Activated naive CD8-positive, alpha-beta T cell treated with anti-CD3 and anti-CD28 coated beads, Interleukin-2, amount 50 U/mL, for 24 hours (primary cell): Measurements from ENCODE around the gene SLC16A10.
A peak's percentile ranks its signal among the peaks of the same experiment; 100 is the strongest.
"Not testable (repeated sequence)": the region's sequence is repeated elsewhere in the genome, so short reads cannot be mapped to it uniquely, and the experiment has no call there.

Experiments
- ATAC-seq: fragments of 150-1000 bp; cut with Tn5 transposase; one replicate; pipeline ENCODE4 v1.10.0; 2021
- DNase-seq: peaks from one replicate; pipeline ENCODE4 v3.0.0; 2021
- H3K27ac Mint-ChIP-seq: one replicate; pipeline ENCODE4 v1.8.0; 2021; ENCODE audit warnings: mild to moderate bottlenecking, mixed read lengths
- H3K27me3 Mint-ChIP-seq: one replicate; pipeline ENCODE4 v1.8.0; 2021; ENCODE audit warnings: mixed read lengths
- H3K36me3 Mint-ChIP-seq: one replicate; pipeline ENCODE4 v1.8.0; 2021; ENCODE audit warnings: low read depth, mixed read lengths
- H3K4me1 Mint-ChIP-seq: one replicate; pipeline ENCODE4 v1.8.0; 2021; ENCODE audit warnings: mixed read lengths
- H3K4me3 Mint-ChIP-seq: one replicate; pipeline ENCODE4 v1.8.0; 2021; ENCODE audit warnings: mild to moderate bottlenecking, moderate library complexity, mixed read lengths
- H3K9me3 Mint-ChIP-seq: one replicate; pipeline ENCODE4 v1.8.0; 2021; ENCODE audit warnings: mixed read lengths

The SLC16A10 gene

DNA sequence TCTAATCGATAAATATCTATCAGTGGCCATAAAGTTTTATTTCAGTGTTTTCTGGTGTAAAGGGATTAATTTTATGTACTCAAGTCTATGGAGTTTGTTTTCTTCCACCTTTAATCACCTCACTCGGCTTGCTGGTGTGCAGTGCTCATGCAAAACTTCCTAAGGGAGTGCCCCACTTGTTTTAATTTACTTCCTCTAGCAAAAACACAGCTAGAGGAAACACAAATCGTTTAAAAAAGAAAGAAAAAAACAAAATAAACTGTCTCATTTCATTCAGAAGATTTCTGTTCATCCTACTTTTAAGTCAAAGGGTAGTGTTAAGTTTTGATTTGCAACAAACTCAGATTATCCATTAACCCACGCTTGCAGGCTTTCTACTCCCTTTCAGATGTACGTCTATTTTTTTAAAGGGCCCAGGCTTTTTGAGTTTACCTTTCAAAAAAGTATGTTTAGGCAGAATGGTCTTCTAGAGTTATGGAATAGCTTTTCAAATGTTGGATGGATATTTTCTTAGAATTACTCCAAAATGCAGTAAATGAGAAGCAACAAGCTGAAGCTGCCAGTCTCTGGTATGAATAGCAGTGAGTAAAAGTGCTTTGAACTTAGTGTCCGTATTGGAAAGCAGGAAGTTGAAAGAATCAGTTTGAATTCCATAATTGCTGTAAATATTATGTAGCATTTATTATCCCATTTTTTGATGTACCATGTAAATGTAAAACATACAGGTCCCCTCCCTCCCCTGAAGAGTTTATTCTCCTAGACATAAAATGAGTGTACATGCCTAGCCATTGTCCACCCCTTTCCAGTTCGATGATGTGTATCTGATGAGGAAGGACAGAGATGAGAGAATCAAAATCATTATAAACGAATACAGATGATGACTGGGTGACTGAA, 113.3 kb downstream of the SLC16A10 start:
- H3K9me3 Mint-ChIP-seq: no peaks in the 10 kb centered on the region
- DNase-seq (no peak), ATAC-seq (no peak)
- H3K27ac Mint-ChIP-seq: no peak overlapping the region
- no peaks in the 10 kb centered on the region for H3K36me3 Mint-ChIP-seq
- no peak overlapping the region for H3K4me3 Mint-ChIP-seq
- H3K4me1 Mint-ChIP-seq: peaks cover 16% of the 10 kb centered on the region
- H3K27me3 Mint-ChIP-seq: no peaks in the 10 kb centered on the region

- no peak overlapping the region for H3K4me3 Mint-ChIP-seq
- ATAC-seq: no peak
- H3K27me3 Mint-ChIP-seq: no peaks in the 10 kb centered on the region
- no peak overlapping the region for H3K27ac Mint-ChIP-seq
- H3K36me3 Mint-ChIP-seq: no peaks in the 10 kb centered on the region
- no peaks in the 10 kb centered on the region for H3K9me3 Mint-ChIP-seq
- peaks cover 16% of the 10 kb centered on the region for H3K4me1 Mint-ChIP-seq
- no peak for DNase-seq
Measured at GRCh38 chr6:111201244-111201554, 113.9 kb downstream of the SLC16A10 start.

DNA sequence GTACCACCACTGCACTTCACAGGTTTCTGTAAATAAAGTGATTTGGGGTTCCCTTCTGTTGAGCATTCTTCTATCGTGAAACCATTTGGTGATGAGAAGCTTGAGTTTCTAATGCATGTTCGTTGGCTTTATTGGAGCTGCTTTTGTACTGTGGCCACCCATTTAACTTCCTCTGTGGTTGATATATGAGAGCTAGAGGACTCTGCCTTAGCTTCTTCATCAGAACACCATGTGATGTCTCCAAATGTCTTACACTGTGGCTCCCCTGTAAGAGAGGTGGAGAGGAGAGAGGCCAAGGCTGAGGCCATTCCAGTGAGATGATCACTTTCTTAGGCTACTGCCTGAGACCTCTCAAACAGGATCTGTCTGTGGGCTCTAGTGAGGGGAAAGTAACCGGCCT, 114.5 kb downstream of the SLC16A10 start:
- Mint-ChIP-seq H3K27me3 (no peaks in the 10 kb centered on the region), H3K4me1 (peaks cover 16% of the 10 kb centered on the region), H3K27ac (no peak overlapping the region), H3K4me3 (no peak overlapping the region), H3K9me3 (no peaks in the 10 kb centered on the region), H3K36me3 (no peaks in the 10 kb centered on the region)
- DNase-seq (no peak), ATAC-seq (no peak)

- ATAC-seq, H3K36me3 Mint-ChIP-seq, H3K27ac Mint-ChIP-seq, H3K4me3 Mint-ChIP-seq, H3K27me3 Mint-ChIP-seq, DNase-seq, H3K9me3 Mint-ChIP-seq: not testable (repeated sequence)
- peaks cover 16% of the 10 kb centered on the region for H3K4me1 Mint-ChIP-seq
Measured at GRCh38 chr6:111203539-111203938, 116.2 kb downstream of the SLC16A10 start.

GRCh38 chr6:111204305-111204704, 117.0 kb downstream of the SLC16A10 start:
- Mint-ChIP-seq H3K27me3 (no peaks in the 10 kb centered on the region), H3K4me1 (peaks cover 16% of the 10 kb centered on the region), H3K4me3 (no peak overlapping the region), H3K27ac (no peak overlapping the region), H3K36me3 (no peaks in the 10 kb centered on the region), H3K9me3 (no peaks in the 10 kb centered on the region)
- ATAC-seq (no peak), DNase-seq (no peak)

- Mint-ChIP-seq H3K36me3 (no peaks in the 10 kb centered on the region), H3K27me3 (no peaks in the 10 kb centered on the region), H3K4me3 (no peak overlapping the region), H3K9me3 (no peaks in the 10 kb centered on the region), H3K27ac (no peak overlapping the region), H3K4me1 (peaks cover 15% of the 10 kb centered on the region)
- DNase-seq: no peak
- no peak for ATAC-seq
Measured at GRCh38 chr6:111204881-111205280, 117.6 kb downstream of the SLC16A10 start.

- Mint-ChIP-seq H3K4me3 (no peak overlapping the region), H3K4me1 (peaks cover 10% of the 10 kb centered on the region), H3K9me3 (no peaks in the 10 kb centered on the region), H3K27ac (no peak overlapping the region), H3K27me3 (no peaks in the 10 kb centered on the region), H3K36me3 (no peaks in the 10 kb centered on the region)
- DNase-seq: no peak
- ATAC-seq: no peak
Measured at GRCh38 chr6:111205502-111205901, 118.2 kb downstream of the SLC16A10 start.

- no peak overlapping the region for H3K27ac Mint-ChIP-seq
- no peak for ATAC-seq
- H3K4me1 Mint-ChIP-seq: peaks cover 2% of the 10 kb centered on the region
- DNase-seq: no peak
- H3K36me3 Mint-ChIP-seq: no peaks in the 10 kb centered on the region
- no peaks in the 10 kb centered on the region for H3K9me3 Mint-ChIP-seq
- H3K27me3 Mint-ChIP-seq: no peaks in the 10 kb centered on the region
- no peak overlapping the region for H3K4me3 Mint-ChIP-seq
Measured at GRCh38 chr6:111207141-111207858, 120.0 kb downstream of the SLC16A10 start.

GRCh38 chr6:111208933-111209332, 121.6 kb downstream of the SLC16A10 start:
- no peak overlapping the region for H3K4me3 Mint-ChIP-seq
- H3K36me3 Mint-ChIP-seq: no peaks in the 10 kb centered on the region
- H3K9me3 Mint-ChIP-seq: no peaks in the 10 kb centered on the region
- no peaks in the 10 kb centered on the region for H3K27me3 Mint-ChIP-seq
- no peak overlapping the region for H3K27ac Mint-ChIP-seq
- no peak for ATAC-seq
- DNase-seq: no peak
- H3K4me1 Mint-ChIP-seq: peaks cover 2% of the 10 kb centered on the region

GRCh38 chr6:111210194-111210728, 123.0 kb downstream of the SLC16A10 start:
- H3K9me3 Mint-ChIP-seq: no peaks in the 10 kb centered on the region
- no peaks in the 10 kb centered on the region for H3K27me3 Mint-ChIP-seq
- ATAC-seq (peak; percentile 54), DNase-seq (no peak)
- H3K4me3 Mint-ChIP-seq: no peak overlapping the region
- H3K27ac Mint-ChIP-seq: no peak overlapping the region
- H3K4me1 Mint-ChIP-seq: peaks cover 2% of the 10 kb centered on the region
- H3K36me3 Mint-ChIP-seq: no peaks in the 10 kb centered on the region

- Mint-ChIP-seq H3K4me3 (no peak overlapping the region), H3K4me1 (peaks cover 2% of the 10 kb centered on the region), H3K36me3 (no peaks in the 10 kb centered on the region), H3K9me3 (no peaks in the 10 kb centered on the region), H3K27ac (no peak overlapping the region), H3K27me3 (no peaks in the 10 kb centered on the region)
- ATAC-seq (no peak), DNase-seq (no peak)
Measured at GRCh38 chr6:111211411-111212030, 124.2 kb downstream of the SLC16A10 start.

- Mint-ChIP-seq H3K27ac (no peak overlapping the region), H3K27me3 (no peaks in the 10 kb centered on the region), H3K4me3 (no peak overlapping the region), H3K9me3 (no peaks in the 10 kb centered on the region), H3K4me1 (peaks cover 2% of the 10 kb centered on the region), H3K36me3 (no peaks in the 10 kb centered on the region)
- ATAC-seq (no peak), DNase-seq (no peak)
Measured at GRCh38 chr6:111212625-111213024, 125.3 kb downstream of the SLC16A10 start.

DNA sequence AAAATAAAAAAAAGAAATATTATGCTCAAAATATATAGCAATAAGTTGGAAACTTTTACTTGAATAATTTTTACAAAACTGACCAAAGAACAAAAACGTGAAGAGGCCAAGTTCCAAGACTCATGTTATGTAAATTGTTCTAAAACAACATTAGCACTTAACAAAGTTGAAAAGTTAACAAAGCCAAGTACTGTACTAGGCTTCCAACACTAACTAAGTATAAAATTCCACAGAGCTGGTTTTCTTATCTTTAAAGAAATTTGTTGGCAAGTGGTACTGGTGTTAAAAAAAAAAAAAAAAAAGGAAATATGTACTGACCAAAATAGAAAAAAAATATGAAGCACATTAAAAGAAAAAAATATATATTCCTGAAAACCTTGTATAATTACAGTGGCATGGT, 127.8 kb downstream of the SLC16A10 start:
- Mint-ChIP-seq H3K4me3 (no peak overlapping the region), H3K9me3 (no peaks in the 10 kb centered on the region), H3K4me1 (peaks cover 2% of the 10 kb centered on the region), H3K27ac (no peak overlapping the region), H3K36me3 (no peaks in the 10 kb centered on the region), H3K27me3 (no peaks in the 10 kb centered on the region)
- no peak for DNase-seq
- ATAC-seq: no peak

- Mint-ChIP-seq H3K36me3 (no peaks in the 10 kb centered on the region), H3K27ac (no peak overlapping the region), H3K9me3 (no peaks in the 10 kb centered on the region), H3K4me3 (no peak overlapping the region), H3K4me1 (peaks cover 10% of the 10 kb centered on the region), H3K27me3 (no peaks in the 10 kb centered on the region)
- ATAC-seq (no peak), DNase-seq (no peak)
Measured at GRCh38 chr6:111219785-111220184, 132.5 kb downstream of the SLC16A10 start.
